ENCODE data around the gene TANC1.

DNA sequence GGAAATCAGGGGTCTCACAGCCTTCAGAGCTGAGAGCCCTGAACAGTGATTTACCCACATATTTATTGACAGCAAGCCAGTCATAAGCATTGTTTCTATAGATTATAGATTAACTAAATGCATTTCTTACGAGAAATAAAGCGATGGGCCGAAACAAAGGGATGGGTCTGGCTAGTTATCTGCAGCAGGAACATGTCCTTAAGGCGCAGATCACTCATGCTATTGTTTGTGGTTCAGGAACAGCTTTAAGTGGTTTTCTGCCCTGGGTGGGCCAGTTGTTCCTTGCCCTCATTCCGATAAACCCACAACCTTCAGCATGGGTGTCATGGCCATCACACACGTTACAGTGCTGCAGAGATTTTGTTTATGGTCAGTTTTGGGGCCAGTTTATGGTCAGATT, 36.4 kb downstream of the TANC1 start:
- TF ChIP-seq, protein P1, sequence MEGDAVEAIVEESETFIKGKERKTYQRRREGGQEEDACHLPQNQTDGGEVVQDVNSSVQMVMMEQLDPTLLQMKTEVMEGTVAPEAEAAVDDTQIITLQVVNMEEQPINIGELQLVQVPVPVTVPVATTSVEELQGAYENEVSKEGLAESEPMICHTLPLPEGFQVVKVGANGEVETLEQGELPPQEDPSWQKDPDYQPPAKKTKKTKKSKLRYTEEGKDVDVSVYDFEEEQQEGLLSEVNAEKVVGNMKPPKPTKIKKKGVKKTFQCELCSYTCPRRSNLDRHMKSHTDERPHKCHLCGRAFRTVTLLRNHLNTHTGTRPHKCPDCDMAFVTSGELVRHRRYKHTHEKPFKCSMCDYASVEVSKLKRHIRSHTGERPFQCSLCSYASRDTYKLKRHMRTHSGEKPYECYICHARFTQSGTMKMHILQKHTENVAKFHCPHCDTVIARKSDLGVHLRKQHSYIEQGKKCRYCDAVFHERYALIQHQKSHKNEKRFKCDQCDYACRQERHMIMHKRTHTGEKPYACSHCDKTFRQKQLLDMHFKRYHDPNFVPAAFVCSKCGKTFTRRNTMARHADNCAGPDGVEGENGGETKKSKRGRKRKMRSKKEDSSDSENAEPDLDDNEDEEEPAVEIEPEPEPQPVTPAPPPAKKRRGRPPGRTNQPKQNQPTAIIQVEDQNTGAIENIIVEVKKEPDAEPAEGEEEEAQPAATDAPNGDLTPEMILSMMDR (conservative IDR thresholded peaks at IDR 0.05; ENCODE audit: low read length): no peak
- TF ChIP-seq EZH2phosphoT487 (IDR thresholded peaks at IDR 0.05; ENCODE audit: borderline replicate concordance): no peak
